ENCODE measurements around the gene RPAP3. TPM values are rescaled to one million over a fixed set of nuclear protein-coding genes. Genes with fewer than 3 reads are reported as not detected.

RPAP3 gene
- total RNA-seq, 2 donors from 2014 or later: 15.0 to 26.5 TPM

GRCh38 chr12:47746073-47746472 is 40.2 kb upstream of the RPAP3 start:
- Histone ChIP-seq H3K27me3 (replicated peaks; ENCODE audit: insufficient read depth) (no peaks in the 10 kb centered on the region), H3K36me3 (no peaks in the 10 kb centered on the region), H3K9me3 (no peaks in the 10 kb centered on the region), H3K27ac (no peak overlapping the region), H3K4me3 (no peak overlapping the region), H3K4me1 (replicated peaks) (no peaks in the 10 kb centered on the region)
- TF ChIP-seq POLR2A (IDR thresholded peaks at IDR 0.05): no peak
- DNase-seq (ENCODE audit: low spot score): no peak
- intact Hi-C loops (cut with DNase I): no loop called here
- 84% methylated on average over 5 of the region's 5 CpGs for WGBS

- intact Hi-C loops (cut with DNase I): no loop called here
- no peak for DNase-seq (ENCODE audit: low spot score)
- WGBS: 73% methylated on average over 16 of the region's 16 CpGs
- H3K27ac ChIP-seq: no peak overlapping the region
- TF ChIP-seq CTCF (IDR thresholded peaks at IDR 0.05): no peak
- TF ChIP-seq POLR2AphosphoS5 (IDR thresholded peaks at IDR 0.05): no peak
- no peak for TF ChIP-seq POLR2A (IDR thresholded peaks at IDR 0.05)
- no peak overlapping the region for H3K4me3 ChIP-seq
- no peaks in the 10 kb centered on the region for H3K4me1 ChIP-seq (replicated peaks)
- no peaks in the 10 kb centered on the region for H3K27me3 ChIP-seq (replicated peaks; ENCODE audit: insufficient read depth)
- no peaks in the 10 kb centered on the region for H3K9me3 ChIP-seq
- no peaks in the 10 kb centered on the region for H3K36me3 ChIP-seq
These were observed 39.7 kb upstream of the RPAP3 start for GRCh38 chr12:47745485-47746041.

- no peak for DNase-seq (ENCODE audit: low spot score)
- H3K4me3 ChIP-seq: no peak overlapping the region
- no peaks in the 10 kb centered on the region for H3K27me3 ChIP-seq (replicated peaks; ENCODE audit: insufficient read depth)
- H3K36me3 ChIP-seq: no peaks in the 10 kb centered on the region
- no peak for TF ChIP-seq POLR2A (IDR thresholded peaks at IDR 0.05)
- no peak for TF ChIP-seq POLR2AphosphoS5 (IDR thresholded peaks at IDR 0.05)
- no peak for TF ChIP-seq CTCF (IDR thresholded peaks at IDR 0.05)
- no peaks in the 10 kb centered on the region for H3K9me3 ChIP-seq
- H3K27ac ChIP-seq: no peak overlapping the region
- no peaks in the 10 kb centered on the region for H3K4me1 ChIP-seq (replicated peaks)
- intact Hi-C loops (cut with DNase I): loop anchor here (5.0 kb wide), 1 partner anchor 32 kb away; no protein-coding TSS in a partner anchor
- 78% methylated on average over 8 of the region's 8 CpGs for WGBS
These were observed 39.1 kb upstream of the RPAP3 start for GRCh38 chr12:47744778-47745436.

- intact Hi-C loops (cut with DNase I): loop anchor here (5.0 kb wide), 1 partner anchor 33 kb away; no protein-coding TSS in a partner anchor
- Histone ChIP-seq H3K9me3 (no peaks in the 10 kb centered on the region), H3K27me3 (replicated peaks; ENCODE audit: insufficient read depth) (no peaks in the 10 kb centered on the region), H3K4me1 (replicated peaks) (no peaks in the 10 kb centered on the region), H3K4me3 (no peak overlapping the region), H3K27ac (no peak overlapping the region), H3K36me3 (no peaks in the 10 kb centered on the region)
- peak; percentile 85 for DNase-seq (ENCODE audit: low spot score)
- WGBS: 54% methylated on average over 10 of the region's 10 CpGs
- TF ChIP-seq POLR2AphosphoS5 (IDR thresholded peaks at IDR 0.05) (peak; percentile 55), CTCF (IDR thresholded peaks at IDR 0.05) (peak in 3 of 4 experiments; percentile 70 to 90 (median 88)), POLR2A (IDR thresholded peaks at IDR 0.05) (no peak)
These were observed 38.3 kb upstream of the RPAP3 start for GRCh38 chr12:47744005-47744651.

GRCh38 chr12:47743311-47743860 is 37.6 kb upstream of the RPAP3 start:
- intact Hi-C loops (cut with DNase I): loop anchor here (5.0 kb wide), 1 partner anchor 34 kb away; no protein-coding TSS in a partner anchor
- Histone ChIP-seq H3K36me3 (no peaks in the 10 kb centered on the region), H3K27me3 (replicated peaks; ENCODE audit: insufficient read depth) (no peaks in the 10 kb centered on the region), H3K4me1 (replicated peaks) (no peaks in the 10 kb centered on the region), H3K4me3 (no peak overlapping the region), H3K9me3 (no peaks in the 10 kb centered on the region), H3K27ac (no peak overlapping the region)
- WGBS: 88% methylated on average over 9 of the region's 9 CpGs
- DNase-seq (ENCODE audit: low spot score): no peak
- no peak for TF ChIP-seq POLR2A (IDR thresholded peaks at IDR 0.05)
- no peak for TF ChIP-seq CTCF (IDR thresholded peaks at IDR 0.05)
- no peak for TF ChIP-seq POLR2AphosphoS5 (IDR thresholded peaks at IDR 0.05)
